Measurements from ENCODE around the gene TSPYL6.

GRCh38 chr2:54228945-54229344, 27.1 kb downstream of the TSPYL6 start:
- TF ChIP-seq POLR2A (IDR thresholded peaks at IDR 0.05) (no peak), CTCF (IDR thresholded peaks at IDR 0.05) (no peak)

All from body of pancreas (tissue), 4 donors.